Keratinocyte (primary cell): ENCODE results near the gene PPFIBP2.

Source experiments
- CTCF ChIP-seq, 3 experiments: IDR thresholded peaks in 1 of 3; conservative IDR thresholded peaks in 1 of 3; optimal IDR thresholded peaks in 1 of 3; 2 replicates in 2 of 3; 3 replicates in 1 of 3; pipeline versions ENCODE3 to v1.5.1; 2011; ENCODE audit warnings: low read length in 3 of 3, mild to moderate bottlenecking in 3 of 3, moderate library complexity in 2 of 3, control low read depth in 1 of 3, inconsistent platforms in 1 of 3; ENCODE audit not compliant: insufficient read depth in 2 of 3; ENCODE audit errors: extremely low read depth in 1 of 3
- EZH2 ChIP-seq: IDR thresholded peaks from one replicate; pipeline ENCODE4 v1.6.1; 2012; ENCODE audit warnings: inconsistent platforms, mild to moderate bottlenecking, low read length, moderate library complexity

- TF ChIP-seq CTCF (optimal IDR thresholded peaks at IDR 0.05 in 1 of 3, IDR thresholded peaks at IDR 0.05 in 1 of 3, conservative IDR thresholded peaks at IDR 0.05 in 1 of 3; ENCODE audit: extremely low read depth in 1 of 3, insufficient read depth in 2 of 3, low read length in 3 of 3) (no peak), EZH2 (no peak)
These were observed 180.4 kb downstream of the PPFIBP2 start for GRCh38 chr11:7694235-7694634.
